Epithelial cell of proximal tubule (primary cell): ENCODE results near the gene TNRC6A. TPM values are rescaled to one million over a fixed set of nuclear protein-coding genes. Genes with fewer than 3 reads are reported as not detected.
A peak's percentile ranks its signal among the peaks of the same experiment; 100 is the strongest.

Experiments
- DNase-seq: peaks from one replicate; pipeline ENCODE4 v3.0.0-alpha.2; 2011; ENCODE audit warnings: low read depth
- H3K4me3 ChIP-seq: 2 replicates; pipeline ENCODE4 v1.5.1; 2011; ENCODE audit warnings: low read depth, mild to moderate bottlenecking, low read length
- total RNA-seq: library from RNA; depleted of rRNA; stranded (reverse); fragments of >200 nt; gene quantifications from 2 replicates; pipeline ENCODE4 v1.2.3, GENCODE V29; 2015
- TF ChIP-seq, protein P1 (sequence below): conservative IDR thresholded peaks from 2 replicates; pipeline ENCODE4 v1.5.1; 2012; ENCODE audit warnings: low read depth, mild to moderate bottlenecking, low read length

The TNRC6A gene
- total RNA-seq, 1 donor from 2014 or later, result 13.6 TPM

- TF ChIP-seq, protein P1, sequence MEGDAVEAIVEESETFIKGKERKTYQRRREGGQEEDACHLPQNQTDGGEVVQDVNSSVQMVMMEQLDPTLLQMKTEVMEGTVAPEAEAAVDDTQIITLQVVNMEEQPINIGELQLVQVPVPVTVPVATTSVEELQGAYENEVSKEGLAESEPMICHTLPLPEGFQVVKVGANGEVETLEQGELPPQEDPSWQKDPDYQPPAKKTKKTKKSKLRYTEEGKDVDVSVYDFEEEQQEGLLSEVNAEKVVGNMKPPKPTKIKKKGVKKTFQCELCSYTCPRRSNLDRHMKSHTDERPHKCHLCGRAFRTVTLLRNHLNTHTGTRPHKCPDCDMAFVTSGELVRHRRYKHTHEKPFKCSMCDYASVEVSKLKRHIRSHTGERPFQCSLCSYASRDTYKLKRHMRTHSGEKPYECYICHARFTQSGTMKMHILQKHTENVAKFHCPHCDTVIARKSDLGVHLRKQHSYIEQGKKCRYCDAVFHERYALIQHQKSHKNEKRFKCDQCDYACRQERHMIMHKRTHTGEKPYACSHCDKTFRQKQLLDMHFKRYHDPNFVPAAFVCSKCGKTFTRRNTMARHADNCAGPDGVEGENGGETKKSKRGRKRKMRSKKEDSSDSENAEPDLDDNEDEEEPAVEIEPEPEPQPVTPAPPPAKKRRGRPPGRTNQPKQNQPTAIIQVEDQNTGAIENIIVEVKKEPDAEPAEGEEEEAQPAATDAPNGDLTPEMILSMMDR, result no peak
- no peak overlapping the region for H3K4me3 ChIP-seq
- no peak for DNase-seq
Measured at GRCh38 chr16:24723663-24724062, 5.8 kb upstream of the TNRC6A start.

DNA sequence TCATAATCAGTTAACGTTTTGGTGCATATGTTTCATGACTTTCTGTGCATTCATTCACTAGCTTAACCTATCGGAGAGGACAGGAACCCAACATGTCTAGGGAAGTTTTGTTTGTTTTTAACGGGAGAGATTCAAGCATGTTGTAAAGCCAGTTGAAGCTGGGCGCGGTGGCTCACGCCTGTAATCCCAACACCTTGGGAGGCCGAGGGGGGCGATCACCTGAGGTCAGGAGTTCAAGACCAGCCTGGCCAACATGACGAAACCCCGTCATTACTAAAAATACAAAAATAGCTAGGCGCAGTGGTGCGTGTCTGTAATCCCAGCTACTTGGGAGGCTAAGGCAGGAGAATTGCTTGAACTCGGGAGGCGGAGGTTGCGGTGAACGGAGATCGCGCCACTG lies 1.4 kb upstream of the TNRC6A start:
- TF ChIP-seq, protein P1, result no peak

DNA sequence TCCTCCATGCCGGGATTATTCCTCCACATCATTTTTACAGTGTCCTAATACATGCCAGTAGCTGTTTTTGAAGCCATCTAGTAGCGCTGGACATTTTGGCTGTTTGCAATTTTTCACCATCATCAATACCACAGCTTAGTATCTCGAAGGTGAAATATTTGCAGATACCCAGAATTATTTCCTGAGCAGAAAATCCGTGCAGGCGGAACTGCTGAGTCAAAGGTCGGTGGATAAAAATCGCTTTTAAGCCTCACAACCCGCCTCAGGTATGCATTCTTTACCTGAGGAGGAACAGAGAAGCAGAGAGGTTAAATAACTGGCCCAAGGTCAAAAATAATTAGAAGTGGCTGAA lies 584 bp upstream of the TNRC6A start:
- DNase-seq, result no peak
- TF ChIP-seq, protein P1, result no peak
- H3K4me3 ChIP-seq, result peak overlapping the region; percentile 90

More for the DNA sequence above, 1.4 kb upstream of the TNRC6A start:
- no peak overlapping the region for H3K4me3 ChIP-seq
- DNase-seq, result no peak

GRCh38 chr16:24729951-24730815 lies 732 bp downstream of the TNRC6A start:
- TF ChIP-seq, protein P1, result no peak
- no peak for DNase-seq
- H3K4me3 ChIP-seq, result peak overlapping the region; percentile 90

GRCh38 chr16:24730914-24731313 lies 1.5 kb downstream of the TNRC6A start:
- peak overlapping the region; percentile 90 for H3K4me3 ChIP-seq
- TF ChIP-seq, protein P1, result no peak
- DNase-seq, result no peak

DNA sequence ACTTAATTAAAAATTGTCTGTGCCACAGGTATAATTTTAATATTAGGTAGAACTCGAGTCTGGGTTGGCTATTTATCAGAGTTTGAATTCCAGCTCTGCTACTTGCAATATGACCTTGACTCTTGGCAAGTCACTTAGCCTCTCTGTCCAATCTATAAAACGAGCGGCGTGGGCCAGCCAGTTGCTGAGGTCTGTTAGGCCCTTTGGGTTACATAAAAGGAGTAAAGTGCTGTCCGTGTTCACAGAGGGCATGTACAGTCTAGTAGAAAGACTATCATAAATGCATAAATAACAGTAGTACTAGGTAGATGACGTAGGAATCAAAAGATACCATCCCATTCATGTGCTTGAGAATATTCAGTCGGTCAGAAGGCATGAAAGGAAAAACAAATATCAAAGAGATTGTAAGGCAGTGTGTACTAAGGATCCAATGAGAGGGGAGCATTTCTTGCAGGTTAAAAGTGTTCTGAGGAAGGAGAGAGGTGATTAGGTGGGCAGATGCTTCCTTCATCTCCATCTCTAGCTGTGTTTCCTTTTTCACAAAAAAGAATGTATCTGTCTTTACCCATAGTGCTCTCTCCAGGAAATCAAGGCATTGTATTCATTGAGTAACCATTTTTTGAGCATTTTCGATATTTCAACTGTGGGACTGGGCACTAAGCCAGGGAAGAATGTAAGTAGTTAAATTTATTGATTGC lies 2.4 kb downstream of the TNRC6A start:
- TF ChIP-seq, protein P1, result no peak
- no peak for DNase-seq
- H3K4me3 ChIP-seq, result peak overlapping the region; percentile 90
